ENCODE results near the gene ARMC12.

Gene ARMC12

DNA sequence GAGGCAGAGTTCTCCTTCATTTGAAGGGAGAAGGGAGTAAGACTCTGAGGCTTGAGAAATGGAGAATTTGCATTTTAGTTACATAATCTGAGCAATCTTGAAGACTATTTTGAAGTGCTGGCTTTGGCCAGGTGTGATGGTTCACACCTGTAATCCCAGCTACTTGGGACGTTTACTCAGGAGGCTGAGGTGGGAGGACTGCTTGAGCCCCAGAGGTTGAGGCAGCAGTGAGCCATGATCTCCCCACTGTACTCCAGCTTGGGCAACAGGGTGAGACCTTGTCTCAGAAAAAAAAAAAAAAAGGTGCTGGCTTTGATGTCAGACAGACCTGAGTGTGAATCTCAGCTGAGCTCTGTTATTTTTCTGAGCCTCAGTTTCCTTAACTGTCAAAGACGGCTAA is 12.4 kb upstream of the ARMC12 start:
- TF ChIP-seq CTCF (conservative IDR thresholded peaks at IDR 0.05; ENCODE audit: low read length), result no peak
- H3K4me3 ChIP-seq (ENCODE audit: low read length), result no peak overlapping the region
- no peak for DNase-seq (ENCODE audit: low read depth)

DNA sequence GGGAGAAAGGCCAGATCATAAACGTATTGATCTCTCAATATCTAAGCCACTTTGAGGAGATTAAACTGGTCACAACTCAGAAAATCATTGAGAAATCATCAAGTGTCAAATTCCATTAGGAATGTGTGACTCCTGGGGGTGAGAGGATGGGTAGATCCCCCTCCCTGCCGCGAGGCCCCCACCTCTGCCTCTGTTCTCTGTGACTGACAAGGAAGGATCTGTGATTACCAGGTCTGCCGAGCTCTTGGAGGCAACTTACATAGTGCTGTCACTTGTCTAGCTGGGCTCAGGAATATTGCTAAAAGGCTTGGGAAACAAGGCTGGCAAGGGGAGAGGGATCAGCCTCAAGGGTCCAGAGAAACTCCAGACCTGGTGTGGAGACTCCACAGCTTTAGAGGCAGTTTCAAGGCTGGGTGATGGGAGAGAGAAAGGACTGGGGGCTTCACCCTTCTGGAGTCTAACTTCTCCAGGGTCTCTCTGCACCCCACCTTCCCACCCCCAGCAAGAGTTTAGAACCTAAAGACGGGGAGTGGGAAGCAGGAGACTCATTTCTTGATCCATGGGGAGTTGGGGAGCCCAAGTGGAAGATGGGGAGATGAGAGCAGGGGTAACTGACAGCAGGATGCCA is 11.6 kb upstream of the ARMC12 start:
- no peak overlapping the region for H3K4me3 ChIP-seq (ENCODE audit: low read length)
- TF ChIP-seq CTCF (conservative IDR thresholded peaks at IDR 0.05; ENCODE audit: low read length), result no peak
- DNase-seq (ENCODE audit: low read depth), result no peak

DNA sequence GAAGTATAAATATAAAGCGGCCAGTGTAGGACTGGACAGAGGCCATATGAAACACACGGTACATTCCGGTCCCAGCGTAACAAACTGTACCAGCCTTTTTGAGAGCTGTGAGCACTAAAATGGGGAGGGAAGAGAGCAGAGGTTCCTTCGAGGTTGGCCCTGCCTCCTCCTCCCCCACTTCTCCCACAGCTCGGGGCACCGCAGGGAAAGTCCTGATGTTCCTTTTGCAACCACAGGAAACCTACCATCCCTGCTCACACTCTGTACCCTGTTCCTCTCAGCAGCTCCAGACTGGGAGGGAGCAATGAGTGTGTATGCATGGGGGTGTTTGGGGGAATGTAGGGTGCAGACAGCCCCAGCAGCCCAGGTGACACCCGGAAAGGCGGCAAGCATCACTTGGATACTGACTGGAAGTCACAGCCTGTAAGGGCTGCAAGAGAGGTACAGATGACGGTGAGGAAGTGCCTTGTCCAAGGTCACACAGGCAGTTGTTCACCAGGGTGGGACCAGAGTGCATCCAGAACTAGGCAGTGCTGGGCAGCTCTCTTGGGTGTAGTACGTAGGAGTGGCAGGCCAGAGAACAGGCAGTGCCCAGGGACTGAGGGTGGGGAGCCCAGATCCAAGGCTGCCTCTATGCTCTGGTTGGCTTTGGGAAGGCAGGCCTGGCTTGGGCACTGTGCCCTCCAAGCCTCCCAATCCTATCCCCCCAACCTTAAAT is 11.0 kb upstream of the ARMC12 start:
- no peak for DNase-seq (ENCODE audit: low read depth)
- no peak for TF ChIP-seq CTCF (conservative IDR thresholded peaks at IDR 0.05; ENCODE audit: low read length)
- H3K4me3 ChIP-seq (ENCODE audit: low read length), result no peak overlapping the region

DNA sequence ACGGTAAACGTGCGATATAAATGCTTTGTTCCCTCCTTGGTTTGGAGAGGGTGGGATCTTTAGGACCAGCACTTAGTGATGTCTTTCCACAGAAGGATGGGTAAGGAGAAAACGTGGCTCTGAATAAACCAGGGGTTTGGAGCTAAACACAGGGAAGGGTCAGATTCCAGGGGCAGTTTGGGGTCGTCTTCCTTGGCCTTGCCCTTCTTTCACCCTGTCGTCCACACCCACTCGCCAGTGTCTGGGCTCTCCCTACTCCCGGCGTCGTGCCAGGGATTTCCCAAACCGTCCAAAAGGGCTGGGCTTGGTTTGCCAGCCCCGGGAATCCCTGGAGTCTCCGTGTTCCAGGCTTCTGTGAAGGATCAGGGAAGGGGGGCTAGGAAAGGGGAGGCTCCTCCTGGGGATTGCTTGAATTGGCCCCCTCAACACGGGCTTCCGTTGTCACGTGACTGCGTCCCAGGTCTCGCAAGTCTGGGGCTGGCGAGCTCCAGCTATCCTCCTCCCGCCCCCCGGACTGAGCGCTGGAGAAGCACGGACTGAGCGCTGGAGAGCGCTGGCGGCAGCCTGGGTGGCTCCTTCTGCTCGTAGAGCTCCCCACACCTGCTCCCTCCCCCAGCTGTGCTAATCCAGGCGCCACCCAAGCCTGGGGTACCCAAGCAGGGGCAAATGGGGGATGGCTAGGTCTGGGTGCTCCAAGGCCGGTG is 9.4 kb upstream of the ARMC12 start:
- H3K4me3 ChIP-seq (ENCODE audit: low read length), result peak overlapping the region; percentile 67
- peak; percentile 51 for DNase-seq (ENCODE audit: low read depth)
- no peak for TF ChIP-seq CTCF (conservative IDR thresholded peaks at IDR 0.05; ENCODE audit: low read length)

DNA sequence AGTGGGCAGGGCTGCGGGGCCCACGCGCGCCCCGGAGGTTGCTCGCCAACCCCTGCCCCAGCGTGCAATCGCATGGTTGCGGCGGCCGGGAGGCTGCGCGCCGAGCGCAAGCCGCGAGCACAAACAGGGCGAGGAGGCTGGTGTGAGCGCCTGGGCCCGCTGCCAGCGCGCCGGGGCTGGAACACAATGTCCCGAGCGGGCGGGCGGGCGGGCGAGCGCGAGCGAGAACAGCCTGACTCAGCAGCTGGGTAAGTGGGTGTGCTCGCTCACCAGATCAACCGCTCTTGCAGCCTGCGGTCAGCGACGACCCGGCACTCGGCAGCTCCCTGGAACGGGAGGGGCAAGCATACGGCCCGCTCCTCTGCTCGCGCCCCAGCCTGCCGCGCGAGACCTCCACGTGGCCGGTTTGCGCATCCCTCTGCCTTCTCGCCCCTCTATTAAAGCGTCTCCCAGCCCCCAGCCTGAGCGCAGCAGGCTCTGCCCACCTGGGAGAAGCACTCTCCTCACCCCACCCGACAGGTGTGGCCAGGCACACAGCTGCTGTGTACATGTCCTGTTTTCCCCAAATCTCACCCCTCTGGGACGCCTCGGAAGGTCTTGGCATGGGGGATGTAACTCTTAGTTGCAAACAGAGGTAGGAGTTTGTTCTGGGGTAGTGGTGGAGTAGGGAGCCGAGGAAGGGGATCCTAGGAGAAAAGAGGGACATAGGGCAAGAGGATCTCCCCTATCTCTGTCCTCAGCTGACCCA is 8.7 kb upstream of the ARMC12 start:
- TF ChIP-seq CTCF (conservative IDR thresholded peaks at IDR 0.05; ENCODE audit: low read length), result no peak; the same call in 1 of the 2 replicates
- DNase-seq (ENCODE audit: low read depth), result peak; percentile 89
- H3K4me3 ChIP-seq (ENCODE audit: low read length), result peak overlapping the region; percentile 67

DNA sequence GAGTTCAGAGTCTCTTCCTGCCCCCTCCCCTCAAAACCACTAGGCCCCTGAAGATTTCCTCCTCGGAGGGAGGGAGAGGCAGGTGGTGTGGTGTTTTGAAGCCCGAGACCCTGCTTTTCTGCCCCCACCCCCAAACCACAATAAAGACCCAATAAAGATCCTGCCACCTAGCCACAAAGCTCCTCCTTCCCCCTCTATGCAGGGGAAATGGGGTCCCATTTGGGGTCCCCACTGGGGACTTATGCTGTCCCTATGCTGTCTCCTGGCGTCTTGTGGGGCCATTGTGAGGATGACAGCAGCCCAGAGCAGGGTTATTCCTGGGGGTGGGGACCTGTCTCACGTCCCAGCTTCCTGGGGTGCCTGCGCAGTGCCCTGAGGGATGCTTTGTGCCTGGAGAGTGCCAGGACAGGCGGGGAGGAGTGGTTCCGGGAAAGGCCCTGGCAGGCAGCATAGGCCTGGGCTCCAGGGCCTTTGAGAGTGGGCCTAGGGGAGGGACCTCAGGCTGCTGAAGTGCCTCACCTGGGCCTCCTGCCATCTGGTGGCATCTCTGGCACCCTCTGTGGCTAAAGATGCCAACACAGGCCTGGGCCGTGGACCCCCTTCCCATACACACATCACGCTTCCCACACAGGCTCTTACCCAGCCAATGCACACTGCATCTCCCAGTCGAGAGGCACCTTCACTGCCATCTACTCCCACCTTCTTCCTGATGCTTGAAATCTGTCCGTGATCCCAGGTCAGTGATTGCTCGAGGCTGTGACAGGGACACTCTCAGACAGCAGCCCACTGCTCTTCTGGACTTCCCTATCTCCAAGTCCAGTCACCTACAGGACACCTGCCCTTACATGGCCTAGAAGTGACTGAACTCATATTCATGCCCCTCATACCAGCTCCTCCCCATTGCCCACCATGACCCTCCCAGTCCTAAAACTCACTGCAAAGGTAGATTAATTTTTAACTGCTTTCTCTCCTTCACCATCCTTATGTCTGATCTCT is 7.9 kb upstream of the ARMC12 start:
- no peak for TF ChIP-seq CTCF (conservative IDR thresholded peaks at IDR 0.05; ENCODE audit: low read length)
- DNase-seq (ENCODE audit: low read depth), result no peak
- H3K4me3 ChIP-seq (ENCODE audit: low read length), result no peak overlapping the region
